Kidney epithelial cell (primary cell): ENCODE measurements around the gene DGCR8. TPM values are rescaled to one million over a fixed set of nuclear protein-coding genes. Genes with fewer than 3 reads are reported as not detected.

Source experiments
- DNase-seq: peaks from one replicate; pipeline ENCODE4 v3.0.0-alpha.2; 2010; ENCODE audit warnings: low read depth
- H3K27me3 ChIP-seq: 2 replicates; pipeline ENCODE4 v1.6.0; 2011; ENCODE audit warnings: low read length; ENCODE audit not compliant: control insufficient read depth, insufficient read depth
- H3K36me3 ChIP-seq: 2 replicates; pipeline ENCODE4 v1.5.1; 2011; ENCODE audit warnings: low read length; ENCODE audit not compliant: control insufficient read depth, insufficient read depth
- H3K4me3 ChIP-seq: 2 replicates; pipeline ENCODE4 v1.5.1; 2011; ENCODE audit warnings: low read depth, mild to moderate bottlenecking, control low read depth, low read length
- CTCF ChIP-seq: IDR thresholded peaks from 2 replicates; pipeline ENCODE4 v1.5.1; 2011; ENCODE audit warnings: mild to moderate bottlenecking, moderate library complexity, low read length, control low read depth, inconsistent platforms; ENCODE audit not compliant: insufficient read depth, poor library complexity, severe bottlenecking
- total RNA-seq: library from RNA; depleted of rRNA; stranded (reverse); fragments of >200 nt; gene quantifications from 2 replicates; pipeline ENCODE4 v1.2.3, GENCODE V29; 2015

Gene DGCR8
- total RNA-seq, 1 donor from 2014 or later: 34.0 TPM

- Histone ChIP-seq H3K4me3 (no peak overlapping the region), H3K27me3 (no peaks in the 10 kb centered on the region), H3K36me3 (peaks cover 1% of the 10 kb centered on the region)
- no peak for TF ChIP-seq CTCF
- DNase-seq: no peak
These were observed 25.6 kb upstream of the DGCR8 start for GRCh38 chr22:20054485-20054884.

- TF ChIP-seq CTCF: no peak
- Histone ChIP-seq H3K4me3 (no peak overlapping the region), H3K27me3 (no peaks in the 10 kb centered on the region), H3K36me3 (peaks cover 1% of the 10 kb centered on the region)
- DNase-seq: no peak
These were observed 24.9 kb upstream of the DGCR8 start for GRCh38 chr22:20055144-20055543.

DNA sequence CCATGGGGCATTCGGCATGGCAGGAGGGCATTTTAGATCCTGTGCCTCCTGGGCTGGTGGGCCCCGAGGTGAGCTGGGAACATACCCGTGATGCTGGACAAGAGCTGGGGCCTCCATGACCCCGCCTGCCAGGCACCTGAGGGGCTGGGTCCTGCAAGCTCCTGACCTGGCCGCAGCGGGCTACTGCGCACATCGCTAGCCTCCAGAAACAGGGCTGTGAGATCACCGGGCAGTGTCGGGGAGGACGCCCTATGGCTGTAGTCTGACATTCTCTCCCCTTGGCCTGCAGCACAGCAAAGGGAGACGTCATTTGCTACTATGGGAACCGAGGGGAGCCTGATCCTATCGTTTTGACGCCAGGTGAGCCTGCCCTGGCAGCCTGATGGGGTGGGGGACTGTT lies 24.4 kb upstream of the DGCR8 start:
- Histone ChIP-seq H3K36me3 (peaks cover 1% of the 10 kb centered on the region), H3K4me3 (no peak overlapping the region), H3K27me3 (no peaks in the 10 kb centered on the region)
- TF ChIP-seq CTCF: no peak
- DNase-seq: no peak

- TF ChIP-seq CTCF: no peak
- peaks cover 1% of the 10 kb centered on the region for H3K36me3 ChIP-seq
These were observed 23.9 kb upstream of the DGCR8 start for GRCh38 chr22:20056161-20056560.

GRCh38 chr22:20056696-20057386 lies 23.2 kb upstream of the DGCR8 start:
- H3K4me3 ChIP-seq: no peak overlapping the region
- no peaks in the 10 kb centered on the region for H3K27me3 ChIP-seq
- no peak for DNase-seq
- TF ChIP-seq CTCF: no peak
- peaks cover 1% of the 10 kb centered on the region for H3K36me3 ChIP-seq

More at GRCh38 chr22:20056161-20056560, 23.9 kb upstream of the DGCR8 start:
- no peak for DNase-seq
- H3K27me3 ChIP-seq: no peaks in the 10 kb centered on the region
- H3K4me3 ChIP-seq: no peak overlapping the region
